GM18867 (cell line): ENCODE results near the gene BMP5.

Source experiments
- ATAC-seq: cut with Tn5 transposase; IDR thresholded peaks from one replicate; pipeline ENCODE4 v1.9.1; 2021; ENCODE audit warnings: mild to moderate bottlenecking, moderate library complexity; ENCODE audit not compliant: unreplicated experiment

Gene BMP5

DNA sequence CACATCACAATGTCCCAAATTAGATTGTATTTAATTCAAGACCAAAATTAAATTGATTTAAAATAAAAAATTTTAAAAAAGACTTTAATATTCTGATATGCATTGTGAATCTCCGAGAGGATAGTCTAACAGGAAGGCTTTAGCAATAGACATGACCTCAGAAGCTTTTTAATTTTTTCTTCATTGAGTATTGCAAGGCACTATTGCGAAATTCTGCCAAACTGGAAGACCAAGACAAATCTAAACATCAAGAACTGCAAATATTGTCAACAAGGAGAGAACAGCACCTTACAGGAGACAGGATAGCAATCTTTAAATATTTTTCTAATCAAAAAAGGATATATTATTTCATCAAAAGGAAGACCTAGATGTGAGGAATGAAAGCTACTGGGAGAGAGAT, 56.9 kb downstream of the BMP5 start:
- ATAC-seq = no peak

DNA sequence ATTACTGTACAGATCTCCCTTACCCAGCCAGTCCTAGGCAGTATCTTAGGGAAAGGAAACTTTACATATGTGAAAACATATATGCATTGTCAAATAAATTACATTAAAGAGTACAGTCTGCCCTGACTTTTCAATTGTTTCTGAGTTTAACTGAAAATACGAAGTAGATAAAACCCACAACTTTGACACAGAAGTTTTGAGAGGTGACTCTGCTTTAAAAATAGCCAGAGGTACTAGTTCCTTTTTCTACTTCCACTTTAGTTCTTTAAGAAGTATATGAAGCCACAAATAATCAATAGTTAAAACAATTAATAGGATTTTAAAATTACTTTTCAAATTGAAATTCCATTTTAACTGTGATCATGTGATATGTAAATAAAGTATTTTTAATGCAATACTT, 62.9 kb downstream of the BMP5 start:
- ATAC-seq = peak; percentile 69

- ATAC-seq = no peak
Observed at GRCh38 chr6:55811074-55811473, 64.3 kb downstream of the BMP5 start.

DNA sequence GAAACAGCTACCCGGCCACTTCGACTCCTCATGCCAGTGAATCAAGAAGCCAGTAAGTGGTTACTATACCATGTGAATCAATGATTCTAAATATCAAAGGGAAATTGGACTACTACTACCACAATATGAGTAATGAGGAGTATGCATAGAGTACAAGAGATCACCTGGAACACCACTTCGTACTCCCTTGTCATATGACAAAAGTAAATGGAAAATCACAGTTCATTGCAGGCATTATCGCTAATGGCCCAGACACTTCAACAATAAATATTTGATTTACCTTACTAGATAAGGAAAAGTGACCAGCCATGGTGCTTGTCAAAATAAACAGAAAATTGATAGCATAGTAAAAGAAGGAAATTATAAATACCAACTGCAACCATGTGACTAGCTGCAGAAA, 73.1 kb downstream of the BMP5 start:
- no peak for ATAC-seq

- no peak for ATAC-seq
Observed at GRCh38 chr6:55798571-55798970, 76.8 kb downstream of the BMP5 start.

- ATAC-seq = no peak
Observed at GRCh38 chr6:55794136-55794812, 81.1 kb downstream of the BMP5 start.

GRCh38 chr6:55785273-55785672, 90.1 kb downstream of the BMP5 start:
- no peak for ATAC-seq

DNA sequence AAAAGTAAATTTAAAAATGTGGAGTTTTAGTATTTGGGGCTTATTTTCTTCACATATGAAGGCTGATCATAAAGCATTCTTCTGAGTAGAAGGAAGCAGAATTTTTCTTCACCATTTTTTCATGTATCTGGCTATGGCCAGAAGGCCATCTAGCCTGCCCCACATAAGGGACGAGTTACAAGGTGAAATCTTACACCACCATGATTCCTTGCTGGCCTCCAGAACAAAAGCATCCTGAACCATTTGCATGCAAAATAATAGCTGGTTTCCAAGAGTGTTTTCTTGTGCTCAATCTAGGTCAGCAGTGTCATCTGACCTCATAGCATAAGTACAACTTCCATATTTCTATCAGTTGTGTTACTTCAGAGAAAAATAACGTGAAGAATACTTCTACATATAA, 93.1 kb downstream of the BMP5 start:
- no peak for ATAC-seq

DNA sequence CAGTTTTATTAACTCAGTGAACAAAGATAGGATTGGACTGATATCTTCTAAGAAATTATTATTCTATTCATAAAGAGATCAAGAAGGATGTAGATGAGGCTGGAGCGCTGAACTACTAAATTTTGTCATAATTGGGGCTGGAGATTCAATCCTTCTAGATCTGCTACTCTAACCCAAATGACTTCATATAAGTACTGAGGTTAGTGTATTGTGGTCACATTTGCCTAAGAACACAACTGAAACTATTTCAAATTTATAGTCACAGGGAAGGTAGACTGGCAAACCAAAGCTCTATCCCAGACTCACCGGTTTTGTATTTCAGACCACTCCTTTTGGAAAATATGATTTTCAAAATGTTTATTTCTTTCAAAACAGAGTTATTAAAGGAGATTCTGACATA, 96.7 kb downstream of the BMP5 start:
- ATAC-seq = peak; percentile 51

DNA sequence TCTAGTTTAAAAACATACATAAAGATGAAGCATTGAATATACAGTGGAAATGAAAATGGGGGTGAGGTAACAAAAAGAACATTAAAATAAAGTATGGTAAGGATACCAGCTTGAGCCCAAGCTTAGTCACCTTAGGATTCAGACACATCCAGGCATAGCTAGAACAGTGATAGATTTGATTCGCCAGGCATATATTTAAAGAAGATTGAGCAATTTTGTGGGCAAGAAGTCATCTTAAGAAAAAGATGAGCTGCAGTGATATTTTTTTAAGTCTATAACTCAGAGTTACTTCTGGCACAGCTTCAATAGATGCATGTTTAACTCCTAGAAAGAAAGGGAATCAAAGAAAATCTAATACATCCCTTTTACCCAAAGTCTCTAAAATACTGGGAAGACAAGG, 97.9 kb downstream of the BMP5 start:
- ATAC-seq = no peak

DNA sequence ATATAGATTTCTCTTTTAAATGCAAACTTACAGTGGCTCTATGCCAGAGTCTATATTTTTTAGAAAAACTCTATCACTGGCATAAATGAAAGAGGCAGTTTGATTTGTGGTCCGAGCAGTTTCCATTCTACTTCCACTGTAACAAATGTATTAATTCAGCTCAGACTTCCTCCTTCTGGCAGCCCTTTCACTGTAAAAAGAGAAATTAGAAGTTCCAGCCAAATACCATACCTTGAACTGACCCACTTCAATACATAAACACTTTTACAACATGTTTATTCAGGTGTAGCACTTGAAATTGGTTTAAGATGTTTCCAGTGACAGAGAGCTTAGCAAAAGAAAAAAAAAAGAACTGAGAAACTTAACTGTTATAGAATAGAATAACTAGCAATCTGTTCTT, 99.3 kb downstream of the BMP5 start:
- ATAC-seq = no peak

DNA sequence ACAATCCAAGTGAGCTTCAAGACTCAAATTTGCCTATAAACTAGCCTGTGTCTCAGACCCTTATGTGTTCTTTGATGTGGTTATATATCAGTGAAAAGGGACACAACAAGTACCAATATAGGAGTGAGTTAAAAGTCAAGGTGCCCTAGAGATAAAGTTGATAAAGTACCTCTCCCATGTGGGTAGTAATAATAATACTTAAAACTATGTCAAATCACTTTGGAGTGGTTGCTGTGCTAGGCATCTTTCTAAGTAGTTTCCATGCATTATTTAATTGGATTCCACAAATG, 100.4 kb downstream of the BMP5 start:
- ATAC-seq = no peak

- no peak for ATAC-seq
Observed at GRCh38 chr6:55774286-55775028, 100.9 kb downstream of the BMP5 start.

- no peak for ATAC-seq
Observed at GRCh38 chr6:55773620-55774216, 101.7 kb downstream of the BMP5 start.

DNA sequence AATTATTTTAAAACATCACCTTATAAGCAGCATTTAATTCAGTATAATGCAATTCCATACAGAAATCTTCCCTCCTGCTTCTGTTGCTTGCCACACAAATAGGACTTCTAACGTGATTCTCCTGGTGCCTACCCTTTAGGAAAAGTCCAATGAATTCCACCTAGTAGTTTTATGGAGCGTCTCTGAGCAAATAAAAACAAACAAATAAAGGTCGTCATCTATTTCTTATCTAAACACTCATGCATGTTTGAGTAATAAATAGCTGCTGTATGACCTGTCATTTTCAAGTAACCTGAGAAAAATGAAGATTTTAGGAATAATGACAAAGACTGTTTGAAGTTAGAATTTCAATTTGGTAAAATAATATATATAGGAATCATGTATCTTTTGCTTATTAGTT, 102.7 kb downstream of the BMP5 start:
- no peak for ATAC-seq

GRCh38 chr6:55759536-55759935, 115.9 kb downstream of the BMP5 start:
- ATAC-seq = no peak

- ATAC-seq = no peak
Observed at GRCh38 chr6:55758156-55758937, 117.0 kb downstream of the BMP5 start.

DNA sequence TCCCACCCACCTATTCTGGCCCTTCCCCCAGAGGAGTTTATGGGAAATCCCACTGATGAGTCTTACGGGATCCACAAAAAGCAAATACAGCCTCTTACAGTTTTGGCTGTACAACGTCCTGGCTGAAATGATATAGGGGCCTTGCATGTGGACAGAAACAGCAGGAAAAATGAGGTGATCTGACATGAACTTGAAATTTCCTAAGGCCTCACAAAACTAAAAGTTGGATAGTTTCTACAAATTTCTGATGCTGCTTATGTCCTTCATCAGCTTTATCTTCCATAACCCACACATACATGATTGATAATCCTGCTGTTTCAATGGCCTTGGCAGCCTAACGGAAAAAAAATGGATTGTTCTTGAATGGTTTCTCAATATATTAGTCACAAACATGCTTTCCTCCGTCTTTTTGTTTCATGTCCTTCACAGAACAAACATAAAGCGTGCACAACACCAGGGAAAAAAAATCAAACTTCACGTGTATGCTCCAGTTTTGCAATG, 118.8 kb downstream of the BMP5 start:
- no peak for ATAC-seq

DNA sequence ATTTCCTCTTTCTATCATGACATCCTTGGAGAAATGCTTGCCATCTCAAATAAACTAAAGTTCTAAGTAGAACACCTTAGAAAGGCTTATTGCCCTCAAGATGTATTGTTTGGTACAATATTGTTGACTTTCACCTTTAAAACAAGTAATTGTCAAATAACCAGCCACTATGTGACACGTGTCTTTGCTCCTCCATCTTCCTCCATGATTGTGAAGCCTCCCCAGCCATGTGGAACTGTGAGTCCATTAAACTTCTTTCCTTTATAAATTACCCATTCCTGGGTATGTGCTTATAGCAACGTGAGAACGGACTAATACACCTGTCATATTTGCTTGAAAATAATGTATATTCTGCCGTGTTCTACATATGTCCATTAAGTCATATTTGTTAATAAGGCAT, 126.5 kb downstream of the BMP5 start:
- ATAC-seq = no peak

- ATAC-seq = no peak
Observed at GRCh38 chr6:55746473-55746872, 128.9 kb downstream of the BMP5 start.

- no peak for ATAC-seq
Observed at GRCh38 chr6:55734256-55734655, 141.1 kb downstream of the BMP5 start.

- no peak for ATAC-seq
Observed at GRCh38 chr6:55729665-55730064, 145.7 kb downstream of the BMP5 start.
